K562 (cell line): Measurements from ENCODE around the gene GNG7. TPM values are rescaled to one million over a fixed set of nuclear protein-coding genes. Genes with fewer than 3 reads are reported as not detected.
A peak's percentile ranks its signal among the peaks of the same experiment; 100 is the strongest.

Source experiments
- ARID2 ChIP-seq: fragments of 450-650 bp; IDR thresholded peaks from 2 replicates; pipeline ENCODE4 v1.6.1; 2017; ENCODE audit warnings: antibody characterized with exemption, mild to moderate bottlenecking
- ARID4B ChIP-seq: sonication (generic); formaldehyde crosslinking; IDR thresholded peaks from 2 replicates; pipeline ENCODE4 v1.8.0; 2022; ENCODE audit warnings: mild to moderate bottlenecking, missing genetic modification reagents
- BCL6 ChIP-seq: fragments of 250-450 bp; sonication (Bioruptor Pico); IDR thresholded peaks from 2 replicates; pipeline ENCODE4 v1.4.0; 2020
- CREB1 ChIP-seq, 2 experiments: sonication (generic) in 1 of 2; formaldehyde crosslinking in 1 of 2; IDR thresholded peaks; 2 replicates each; pipeline versions ENCODE4 v1.6.1 to v1.8.0; 2012 to 2022; ENCODE audit warnings: inconsistent platforms in 1 of 2, mild to moderate bottlenecking in 1 of 2, missing genetic modification reagents in 1 of 2, moderate library complexity in 1 of 2
- MAZ ChIP-seq, 2 experiments: fragments of 450-650 bp in 1 of 2; sonication (generic) in 1 of 2; formaldehyde crosslinking; IDR thresholded peaks in 1 of 2; conservative IDR thresholded peaks in 1 of 2; 2 replicates each; pipeline versions ENCODE4 v1.4.0 to v1.5.0; 2020; ENCODE audit warnings: mild to moderate bottlenecking in 1 of 2, missing genetic modification reagents in 1 of 2
- MEF2D ChIP-seq: conservative IDR thresholded peaks from 2 replicates; pipeline ENCODE4 v1.6.1; 2016; ENCODE audit warnings: low read depth, missing genetic modification characterization, missing compliant biosample characterization
- NCOA1 ChIP-seq: fragments of 450-650 bp; IDR thresholded peaks from 2 replicates; pipeline ENCODE4 v1.6.1; 2016; ENCODE audit warnings: low read depth
- PHTF2 ChIP-seq: fragments of 250-450 bp; sonication (Bioruptor Pico); IDR thresholded peaks from 2 replicates; pipeline ENCODE4 v1.5.0; 2021; ENCODE audit warnings: mild to moderate bottlenecking
- TAL1 ChIP-seq: fragments of 450-650 bp; IDR thresholded peaks from 2 replicates; pipeline ENCODE4 v1.6.1; 2016; ENCODE audit warnings: mild to moderate bottlenecking
- TBL1XR1 ChIP-seq, 2 experiments: IDR thresholded peaks; 2 replicates each; pipeline ENCODE4 v1.6.1; 2012; ENCODE audit warnings: improper control_type of control experiment in 2 of 2, low read length in 2 of 2, mild to moderate bottlenecking in 1 of 2
- TGIF2 ChIP-seq: sonication (generic); formaldehyde crosslinking; IDR thresholded peaks from 2 replicates; pipeline ENCODE4 v1.8.1; 2022; ENCODE audit warnings: mild to moderate bottlenecking, missing genetic modification reagents, moderate library complexity
- UBTF ChIP-seq, 2 experiments: IDR thresholded peaks; 2 replicates each; pipeline ENCODE4 v1.6.1; 2012; ENCODE audit warnings: improper control_type of control experiment in 2 of 2, low read depth in 2 of 2, low read length in 2 of 2, borderline replicate concordance in 1 of 2
- ZNF3 ChIP-seq: fragments of 250-450 bp; sonication (Bioruptor Pico); IDR thresholded peaks from 2 replicates; pipeline ENCODE4 v1.5.0; 2021; ENCODE audit warnings: mild to moderate bottlenecking, moderate library complexity
- polyA plus RNA-seq, 8 experiments: library from polyadenylated mRNA; depleted of rRNA in 4 of 8; stranded (reverse) in 5 of 8; unstranded in 3 of 8; fragments of >200 nt; fragmentation: Nextera tagmentation in 2 of 8; fragmentation: Illumina TruSeq in 1 of 8; extraction: Ambion mirVana in 2 of 8; extraction: Trizol in 1 of 8; gene quantifications; 2 replicates each; pipeline versions ENCODE4 v1.2.1 to v1.2.3, GENCODE V29; 2011 to 2014; ENCODE audit warnings: inconsistent platforms in 1 of 8, missing spikeins in 1 of 8
- total RNA-seq, 7 experiments: library from RNA; depleted of rRNA in 6 of 7; stranded (reverse); fragments of >200 nt in 6 of 7; fragmentation: Illumina TruSeq in 2 of 7; extraction: Trizol in 2 of 7; gene quantifications; 2 replicates each; pipeline versions ENCODE4 v1.2.1 to v1.2.3, GENCODE V29; 2011 to 2021; ENCODE audit warnings: low replicate concordance in 1 of 7
- TF ChIP-seq, protein P1 (sequence below): fragments of 250-450 bp; sonication (Bioruptor Pico); IDR thresholded peaks from 2 replicates; pipeline ENCODE4 v1.8.0; 2021; ENCODE audit warnings: moderate library complexity, mild to moderate bottlenecking, inconsistent platforms
- TF ChIP-seq, protein P2 (sequence below): fragments of 250-450 bp; sonication (Bioruptor Pico); IDR thresholded peaks from 2 replicates; pipeline ENCODE4 v1.6.1; 2021; ENCODE audit warnings: mild to moderate bottlenecking

GNG7 gene
- total and polyA plus RNA-seq, 9 of the 15 experiments (the other 6 are each of a cell fraction or from before 2014, with no cell fraction given): 0.01 to 0.20 (median 0.06) TPM; not detected in 1

- TF ChIP-seq ARID4B (CRISPR knock-in tag): no peak; the same call in 1 of the 2 replicates
- TF ChIP-seq MEF2D (tag): no peak
- no peak for TF ChIP-seq PHTF2 (CRISPR knock-in tag)
- TF ChIP-seq, protein P1, sequence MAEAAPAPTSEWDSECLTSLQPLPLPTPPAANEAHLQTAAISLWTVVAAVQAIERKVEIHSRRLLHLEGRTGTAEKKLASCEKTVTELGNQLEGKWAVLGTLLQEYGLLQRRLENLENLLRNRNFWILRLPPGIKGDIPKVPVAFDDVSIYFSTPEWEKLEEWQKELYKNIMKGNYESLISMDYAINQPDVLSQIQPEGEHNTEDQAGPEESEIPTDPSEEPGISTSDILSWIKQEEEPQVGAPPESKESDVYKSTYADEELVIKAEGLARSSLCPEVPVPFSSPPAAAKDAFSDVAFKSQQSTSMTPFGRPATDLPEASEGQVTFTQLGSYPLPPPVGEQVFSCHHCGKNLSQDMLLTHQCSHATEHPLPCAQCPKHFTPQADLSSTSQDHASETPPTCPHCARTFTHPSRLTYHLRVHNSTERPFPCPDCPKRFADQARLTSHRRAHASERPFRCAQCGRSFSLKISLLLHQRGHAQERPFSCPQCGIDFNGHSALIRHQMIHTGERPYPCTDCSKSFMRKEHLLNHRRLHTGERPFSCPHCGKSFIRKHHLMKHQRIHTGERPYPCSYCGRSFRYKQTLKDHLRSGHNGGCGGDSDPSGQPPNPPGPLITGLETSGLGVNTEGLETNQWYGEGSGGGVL: no peak
- no peak for TF ChIP-seq ARID2
- no peak for TF ChIP-seq ZNF3 (CRISPR knock-in tag)
- TF ChIP-seq, protein P2, sequence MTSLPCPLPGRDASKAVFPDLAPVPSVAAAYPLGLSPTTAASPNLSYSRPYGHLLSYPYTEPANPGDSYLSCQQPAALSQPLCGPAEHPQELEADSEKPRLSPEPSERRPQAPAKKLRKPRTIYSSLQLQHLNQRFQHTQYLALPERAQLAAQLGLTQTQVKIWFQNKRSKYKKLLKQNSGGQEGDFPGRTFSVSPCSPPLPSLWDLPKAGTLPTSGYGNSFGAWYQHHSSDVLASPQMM (CRISPR knock-in tag): no peak
- peak in 1 of 2 experiments; percentile 71 for TF ChIP-seq MAZ (CRISPR knock-in tag; conservative IDR thresholded peaks at IDR 0.05 in 1 of 2, IDR thresholded peaks at IDR 0.05 in 1 of 2)
- no peak for TF ChIP-seq BCL6 (CRISPR knock-in tag)
- no peak for TF ChIP-seq NCOA1
- TF ChIP-seq UBTF (IDR thresholded peaks at IDR 0.05; ENCODE audit: borderline replicate concordance in 1 of 2, low read depth in 2 of 2, low read length in 2 of 2): 0 out of 4 replicates have a peak, but pooled peaks of 1 of the 2 experiments have one; percentile 41
- TF ChIP-seq TAL1: no peak
- peak; percentile 27 for TF ChIP-seq CREB1 (IDR thresholded peaks at IDR 0.05)
- TF ChIP-seq CREB1 (CRISPR knock-in tag; IDR thresholded peaks at IDR 0.05): peak; percentile 60
- TF ChIP-seq TGIF2 (CRISPR knock-in tag): no peak
- 0 out of 4 replicates have a peak, but pooled peaks of 1 of the 2 experiments have one; percentile 24 for TF ChIP-seq TBL1XR1 (IDR thresholded peaks at IDR 0.05; ENCODE audit: low read length in 2 of 2)
These were observed 226.6 kb downstream of the GNG7 start, which contains the start of gene GADD45B (continued) for GRCh38 chr19:2475702-2476450.
